ENCODE data around the gene GBGT1.

The GBGT1 gene

GRCh38 chr9:133142684-133143622, 20.8 kb downstream of the GBGT1 start:
- DNase-seq, result no peak

GRCh38 chr9:133141833-133142595, 21.7 kb downstream of the GBGT1 start:
- no peak for DNase-seq

DNA sequence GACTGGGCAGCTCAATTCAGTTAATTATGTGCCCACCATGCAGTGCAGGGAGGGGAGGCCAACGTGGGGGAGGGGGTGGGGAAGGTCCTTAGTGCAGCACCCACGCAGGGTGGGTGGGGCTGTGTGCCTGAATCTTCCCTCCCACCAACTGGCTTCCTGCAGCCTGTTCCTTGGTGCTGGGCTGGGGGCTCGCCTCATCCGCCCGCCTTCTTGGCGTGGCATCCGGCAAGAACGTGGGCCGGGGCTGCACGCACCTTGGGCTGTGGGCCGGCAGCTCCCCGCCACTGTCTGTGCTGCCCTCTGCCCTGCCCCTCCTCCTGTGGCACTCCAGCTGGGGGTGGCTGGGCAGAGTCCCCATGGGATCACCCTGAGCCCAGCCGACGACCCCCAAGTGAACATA, 23.1 kb downstream of the GBGT1 start:
- no peak for DNase-seq

DNA sequence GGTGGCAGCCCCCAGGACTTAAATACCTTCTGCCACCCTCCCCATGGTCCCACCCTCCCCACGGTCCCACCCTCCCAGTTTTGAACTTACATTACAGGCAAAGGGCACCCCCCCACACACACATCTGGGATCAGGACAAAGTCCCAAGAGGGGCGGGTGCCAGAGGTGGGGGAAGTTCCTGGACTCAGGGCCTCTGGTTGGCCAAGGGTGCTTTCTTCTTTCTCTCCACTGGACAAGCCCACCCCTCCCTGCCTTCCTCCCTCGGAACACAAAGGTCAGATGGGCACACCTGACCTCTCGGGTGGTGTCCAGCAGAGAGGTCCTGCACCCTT, 23.6 kb downstream of the GBGT1 start:
- DNase-seq, result no peak

- no peak for DNase-seq
Observed at GRCh38 chr9:133139246-133140173, 24.2 kb downstream of the GBGT1 start.

DNA sequence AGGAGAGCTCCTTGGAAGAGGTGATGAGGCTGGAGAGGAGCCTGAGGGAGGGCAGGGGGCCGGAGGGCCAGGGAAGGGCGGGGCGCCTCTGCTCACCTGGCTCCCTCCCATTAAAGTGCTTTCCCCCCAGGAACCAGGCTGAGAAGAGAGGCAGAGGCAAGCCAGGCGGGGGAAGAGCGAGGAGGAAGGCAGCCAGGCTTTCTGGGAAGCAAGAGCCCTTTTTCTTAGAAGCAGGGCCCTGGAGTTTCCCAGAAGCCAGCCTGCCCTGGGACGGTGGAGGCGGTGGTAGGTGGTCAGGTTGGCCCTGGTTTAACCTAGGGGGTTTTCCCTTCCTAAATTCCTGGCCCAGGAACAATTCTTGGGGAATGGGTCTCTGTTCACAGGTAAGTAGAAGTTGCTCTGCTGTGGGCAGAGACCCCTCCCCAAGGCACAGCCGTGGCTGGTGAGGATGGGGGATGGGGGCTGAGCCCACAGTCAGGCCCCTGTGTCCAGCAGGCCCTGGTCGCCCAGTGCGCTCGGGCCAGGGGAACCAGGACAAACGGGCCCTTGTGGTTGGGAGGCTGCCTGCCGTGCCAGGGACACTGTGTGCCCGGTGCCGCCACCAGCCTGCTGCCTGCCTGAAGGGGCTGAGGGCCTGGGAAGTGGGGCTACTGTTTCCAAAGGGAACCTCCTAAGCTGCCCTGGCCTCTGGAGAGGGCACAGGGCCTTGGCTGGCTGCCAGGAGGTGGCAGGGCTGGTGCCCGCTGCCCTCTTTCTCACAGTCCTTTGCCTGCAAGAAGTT, 26.1 kb downstream of the GBGT1 start:
- peak; percentile 79 for DNase-seq

- peak; percentile 87 for DNase-seq
Observed at GRCh38 chr9:133135146-133135745, 28.5 kb downstream of the GBGT1 start.

GRCh38 chr9:133134388-133135145, 29.1 kb downstream of the GBGT1 start:
- no peak for DNase-seq

- DNase-seq, result peak; percentile 70
Observed at GRCh38 chr9:133133681-133134387, 29.9 kb downstream of the GBGT1 start.

GRCh38 chr9:133132174-133132573, 31.5 kb downstream of the GBGT1 start:
- no peak for DNase-seq

GRCh38 chr9:133131506-133131905, 32.2 kb downstream of the GBGT1 start:
- no peak for DNase-seq

- DNase-seq, result no peak
Observed at GRCh38 chr9:133130685-133131244, 32.9 kb downstream of the GBGT1 start.

DNA sequence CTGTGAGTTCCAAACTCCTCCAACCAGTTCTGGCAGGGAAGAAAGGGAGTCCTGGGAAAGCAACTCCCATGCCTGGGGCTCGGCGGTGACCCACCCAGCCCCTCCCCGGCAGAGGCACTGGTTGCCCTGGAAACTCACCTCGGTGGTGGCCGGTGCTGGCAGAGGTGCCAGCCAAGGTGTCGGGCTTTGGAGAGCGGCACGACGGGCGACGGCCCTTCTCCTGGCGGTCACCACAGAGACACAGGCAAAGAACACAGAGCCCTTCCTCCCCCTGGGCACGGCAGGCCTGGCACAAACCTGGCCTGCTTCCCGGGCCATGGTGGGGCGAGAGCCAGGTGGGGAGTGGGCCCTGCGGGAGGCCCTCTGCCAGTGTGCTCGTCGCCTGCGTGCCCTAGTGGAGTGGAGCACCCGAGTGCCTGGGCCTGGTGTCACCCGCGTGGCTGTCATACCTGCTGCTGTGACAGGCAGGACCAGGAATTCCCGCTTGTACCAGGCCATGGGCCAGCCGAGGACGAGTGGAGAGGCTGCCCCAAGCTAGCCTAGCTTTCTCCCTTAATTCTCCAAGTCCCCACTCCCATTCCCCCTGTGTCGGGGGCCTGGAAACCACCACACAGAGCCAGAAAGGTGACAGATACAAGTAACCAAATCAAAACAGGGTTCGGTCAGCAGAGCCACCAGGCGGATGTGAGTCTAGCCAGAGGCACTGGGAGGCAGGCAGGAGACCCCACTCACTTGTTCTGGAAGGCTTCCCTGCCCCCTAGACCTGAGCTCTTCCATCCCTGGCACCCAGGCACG, 34.5 kb downstream of the GBGT1 start:
- DNase-seq, result no peak

- DNase-seq, result no peak
Observed at GRCh38 chr9:133128152-133128551, 35.6 kb downstream of the GBGT1 start.

GRCh38 chr9:133127340-133127981, 36.3 kb downstream of the GBGT1 start:
- DNase-seq, result no peak

GRCh38 chr9:133126697-133127339, 36.9 kb downstream of the GBGT1 start:
- DNase-seq, result no peak

DNA sequence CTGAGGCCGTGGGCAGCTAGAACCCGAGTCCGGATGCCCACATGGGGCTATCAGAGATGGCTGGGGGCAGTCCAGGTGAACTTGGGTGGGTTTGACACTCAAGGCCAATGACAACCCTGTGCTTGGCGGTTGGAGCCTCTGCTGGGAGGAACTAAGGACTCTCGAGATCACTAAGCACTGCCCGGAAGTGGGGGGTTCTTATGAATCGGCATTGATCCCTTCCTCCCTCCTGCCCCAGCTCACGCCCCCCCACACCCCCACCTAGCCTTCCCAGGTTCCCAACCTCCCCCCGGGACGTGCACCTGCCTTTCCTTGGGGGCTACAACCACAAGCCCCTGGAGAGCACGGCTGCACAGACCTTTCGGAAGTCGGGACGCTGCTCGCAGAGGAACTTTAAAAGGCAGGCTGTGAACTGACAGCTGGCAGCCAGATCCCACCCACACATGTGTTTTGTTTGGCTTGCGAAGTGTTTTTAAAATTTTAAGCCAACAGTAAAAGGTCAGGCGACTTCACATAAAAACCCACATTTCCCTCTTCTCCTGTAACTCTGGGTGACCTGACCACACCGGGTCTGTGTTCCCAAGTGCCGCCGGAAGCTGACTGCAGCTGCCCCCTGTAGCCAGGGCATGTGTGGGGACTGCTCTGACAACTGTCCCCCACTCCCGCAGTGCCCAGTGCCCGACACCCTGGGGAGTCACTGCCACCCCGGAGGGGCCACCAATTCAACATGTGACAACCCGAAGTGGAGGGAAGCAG, 37.6 kb downstream of the GBGT1 start:
- DNase-seq, result no peak

Measured in hematopoietic multipotent progenitor cell treated with erythropoietin and hydrocortisone succinate and interleukin-3 and kit ligand, for 8 days (in vitro differentiated cells).